ENCODE measurements around the gene ARHGAP27. TPM values are rescaled to one million over a fixed set of nuclear protein-coding genes. Genes with fewer than 3 reads are reported as not detected.

Gene ARHGAP27
- total and polyA plus RNA-seq, 9 of the 15 experiments (the other 6 are each of a cell fraction or from before 2014, with no cell fraction given): 0.04 to 4.6 (median 2.1) TPM

DNA sequence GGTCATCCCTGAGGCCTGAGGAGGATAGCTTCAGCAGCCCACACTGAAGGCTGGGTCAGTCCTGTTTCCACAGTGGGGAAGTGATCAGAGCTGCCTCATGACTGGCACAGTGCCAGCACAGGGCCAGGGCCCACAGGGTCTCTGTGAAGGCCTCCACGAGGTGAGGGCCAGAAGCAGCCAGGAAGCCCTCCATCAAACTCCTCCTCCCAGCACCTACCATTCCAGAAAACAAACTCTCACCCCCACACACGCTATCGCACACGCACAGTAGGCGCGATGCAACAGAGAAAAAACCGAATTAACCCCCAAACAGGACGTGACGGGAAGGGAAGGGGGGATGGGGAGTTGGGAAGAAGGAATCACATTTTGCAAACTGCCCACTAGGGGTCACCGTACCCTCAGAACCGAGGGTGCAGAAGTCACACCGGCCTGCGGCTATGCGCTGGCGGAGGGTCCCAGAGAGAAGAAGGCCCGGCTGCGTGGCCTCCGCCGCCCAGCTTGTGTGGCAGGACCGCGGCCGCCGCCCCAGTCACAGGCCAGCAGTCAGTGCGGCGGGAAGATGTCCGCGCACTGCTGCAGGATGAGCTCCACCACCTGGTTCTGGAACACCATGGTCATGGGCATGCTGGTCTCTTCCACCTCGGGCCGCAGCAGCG lies 37.6 kb downstream of the ARHGAP27 start (continued):
- peak; percentile 80 for TF ChIP-seq TCF3 (CRISPR knock-in tag; IDR thresholded peaks at IDR 0.05)
- TF ChIP-seq U2AF2 (optimal IDR thresholded peaks at IDR 0.05; ENCODE audit: low read depth, low read length): no peak
- peak; percentile 56; the same call in 1 of the 2 replicates for TF ChIP-seq RBFOX2 (IDR thresholded peaks at IDR 0.05; ENCODE audit: low read depth, low read length)
- TF ChIP-seq BRF1 (IDR thresholded peaks at IDR 0.05; ENCODE audit: borderline replicate concordance, extremely low read depth, insufficient read length): no peak
- TF ChIP-seq HMGN3 (IDR thresholded peaks at IDR 0.05; ENCODE audit: borderline replicate concordance, extremely low read depth, insufficient read length, low read depth, low read length): no peak
- TF ChIP-seq MGA (IDR thresholded peaks at IDR 0.05): 0 out of 2 replicates have a peak, but pooled peaks have one; percentile 50
- no peak; the same call in 1 of the 2 replicates for TF ChIP-seq SMARCA5 (IDR thresholded peaks at IDR 0.05)
- TF ChIP-seq SMARCA4 (IDR thresholded peaks at IDR 0.05): peak; percentile 78
- TF ChIP-seq, protein P1, sequence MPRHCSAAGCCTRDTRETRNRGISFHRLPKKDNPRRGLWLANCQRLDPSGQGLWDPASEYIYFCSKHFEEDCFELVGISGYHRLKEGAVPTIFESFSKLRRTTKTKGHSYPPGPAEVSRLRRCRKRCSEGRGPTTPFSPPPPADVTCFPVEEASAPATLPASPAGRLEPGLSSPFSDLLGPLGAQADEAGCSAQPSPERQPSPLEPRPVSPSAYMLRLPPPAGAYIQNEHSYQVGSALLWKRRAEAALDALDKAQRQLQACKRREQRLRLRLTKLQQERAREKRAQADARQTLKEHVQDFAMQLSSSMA (CRISPR knock-in tag; IDR thresholded peaks at IDR 0.05): no peak
- no peak for TF ChIP-seq ZNF699 (CRISPR knock-in tag; IDR thresholded peaks at IDR 0.05; ENCODE audit: insufficient replicate concordance)
- no peak for TF ChIP-seq MCM3 (IDR thresholded peaks at IDR 0.05)
- TF ChIP-seq ILK (tag; IDR thresholded peaks at IDR 0.05; ENCODE audit: borderline replicate concordance, low read depth): no peak
- no peak for TF ChIP-seq ZNF408 (CRISPR knock-in tag; IDR thresholded peaks at IDR 0.05; ENCODE audit: low read depth)
- TF ChIP-seq CHD4 (IDR thresholded peaks at IDR 0.05; ENCODE audit: insufficient read depth, insufficient replicate concordance, low read depth, low read length, poor library complexity, severe bottlenecking): no peak
- TF ChIP-seq GTF2A2 (tag; IDR thresholded peaks at IDR 0.05): no peak
- TF ChIP-seq MTA3 (IDR thresholded peaks at IDR 0.05; ENCODE audit: borderline replicate concordance): no peak
